MCF 10A (cell line): ENCODE measurements around the gene FAM171A1. TPM values are rescaled to one million over a fixed set of nuclear protein-coding genes. Genes with fewer than 3 reads are reported as not detected.
A peak's percentile ranks its signal among the peaks of the same experiment; 100 is the strongest.

Experiments
- BruUV-seq: library from RNA; stranded (reverse); fragments of 400-500 nt; replicated peaks from 2 replicates; lab custom pipeline; 2021; lab: Mats Ljungman, UMichigan
- CTCF ChIA-PET: fragments of 300-600 bp; sonication (Branson Sonifier 250); formaldehyde crosslinking; extraction: SDS; loops from one replicate; lab custom pipeline; 2021; ENCODE audit warnings: antibody characterized with exemption, inconsistent platforms; lab: Yijun Ruan, JAX
- POLR2A ChIA-PET: fragments of 300-600, 350-650 bp; sonication (Branson Sonifier 250); formaldehyde crosslinking; extraction: SDS; loops from one replicate; lab custom pipeline; 2020; ENCODE audit warnings: antibody characterized with exemption, inconsistent platforms; lab: Yijun Ruan, JAX
- DNase-seq: peaks from one replicate; pipeline ENCODE4 v3.0.0-alpha.2; 2018; ENCODE audit not compliant: unreplicated experiment
- H3K27ac Mint-ChIP-seq: one replicate; pipeline ENCODE4 v1.8.0; 2022; ENCODE audit warnings: mild to moderate bottlenecking, low read depth, mixed read lengths; ENCODE audit not compliant: unreplicated experiment
- H3K27me3 Mint-ChIP-seq: one replicate; pipeline ENCODE4 v1.8.0; 2022; ENCODE audit warnings: mixed read lengths; ENCODE audit not compliant: insufficient read depth, unreplicated experiment
- H3K36me3 Mint-ChIP-seq: one replicate; pipeline ENCODE4 v1.8.0; 2022; ENCODE audit warnings: mild to moderate bottlenecking, moderate library complexity, mixed read lengths; ENCODE audit not compliant: insufficient read depth, unreplicated experiment
- H3K4me1 Mint-ChIP-seq: one replicate; pipeline ENCODE4 v1.8.0; 2022; ENCODE audit warnings: mixed read lengths; ENCODE audit not compliant: insufficient read depth, unreplicated experiment
- H3K4me3 Mint-ChIP-seq: one replicate; pipeline ENCODE4 v1.8.0; 2022; ENCODE audit warnings: mild to moderate bottlenecking, moderate library complexity, mixed read lengths; ENCODE audit not compliant: unreplicated experiment
- H3K9me3 Mint-ChIP-seq: one replicate; pipeline ENCODE4 v1.8.0; 2022; ENCODE audit warnings: mixed read lengths; ENCODE audit not compliant: unreplicated experiment
- intact Hi-C: fragments of 100-400 bp; cut with micrococcal nuclease; formaldehyde crosslinking; loops from 2 replicates; pipeline ENCODE4 v1.14.1; 2022
- total RNA-seq: library from RNA; stranded (reverse); gene quantifications from 2 replicates; pipeline ENCODE4 v1.2.3, GENCODE V29; 2022
- TF ChIP-seq, protein P1 (sequence below): fragments of 200-600 bp; IDR thresholded peaks from one replicate; pipeline ENCODE4 v1.8.0; 2022; ENCODE audit warnings: antibody characterized with exemption, mild to moderate bottlenecking; ENCODE audit not compliant: unreplicated experiment

The FAM171A1 gene
- total RNA-seq, 1 experiment from 2014 or later: 9.3 TPM

- no peaks in the 10 kb centered on the region for H3K27me3 Mint-ChIP-seq
- peaks cover 13% of the 10 kb centered on the region for H3K9me3 Mint-ChIP-seq
- no peak overlapping the region for H3K27ac Mint-ChIP-seq
- TF ChIP-seq, protein P1, sequence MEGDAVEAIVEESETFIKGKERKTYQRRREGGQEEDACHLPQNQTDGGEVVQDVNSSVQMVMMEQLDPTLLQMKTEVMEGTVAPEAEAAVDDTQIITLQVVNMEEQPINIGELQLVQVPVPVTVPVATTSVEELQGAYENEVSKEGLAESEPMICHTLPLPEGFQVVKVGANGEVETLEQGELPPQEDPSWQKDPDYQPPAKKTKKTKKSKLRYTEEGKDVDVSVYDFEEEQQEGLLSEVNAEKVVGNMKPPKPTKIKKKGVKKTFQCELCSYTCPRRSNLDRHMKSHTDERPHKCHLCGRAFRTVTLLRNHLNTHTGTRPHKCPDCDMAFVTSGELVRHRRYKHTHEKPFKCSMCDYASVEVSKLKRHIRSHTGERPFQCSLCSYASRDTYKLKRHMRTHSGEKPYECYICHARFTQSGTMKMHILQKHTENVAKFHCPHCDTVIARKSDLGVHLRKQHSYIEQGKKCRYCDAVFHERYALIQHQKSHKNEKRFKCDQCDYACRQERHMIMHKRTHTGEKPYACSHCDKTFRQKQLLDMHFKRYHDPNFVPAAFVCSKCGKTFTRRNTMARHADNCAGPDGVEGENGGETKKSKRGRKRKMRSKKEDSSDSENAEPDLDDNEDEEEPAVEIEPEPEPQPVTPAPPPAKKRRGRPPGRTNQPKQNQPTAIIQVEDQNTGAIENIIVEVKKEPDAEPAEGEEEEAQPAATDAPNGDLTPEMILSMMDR: no peak
- DNase-seq: no peak
- BruUV-seq: no TSS peak
- peaks cover 7% of the 10 kb centered on the region for H3K36me3 Mint-ChIP-seq
- POLR2A ChIA-PET: no interaction called here
- no peak overlapping the region for H3K4me3 Mint-ChIP-seq
- CTCF ChIA-PET: no interaction called here
- intact Hi-C loops: no loop called here
- peaks cover 14% of the 10 kb centered on the region for H3K4me1 Mint-ChIP-seq
Observed at GRCh38 chr10:15183689-15184481, 187.2 kb downstream of the FAM171A1 start.

GRCh38 chr10:15182540-15183207 lies 188.4 kb downstream of the FAM171A1 start:
- Mint-ChIP-seq H3K27ac (no peak overlapping the region), H3K27me3 (no peaks in the 10 kb centered on the region), H3K4me3 (no peak overlapping the region), H3K4me1 (peaks cover 14% of the 10 kb centered on the region), H3K36me3 (peaks cover 7% of the 10 kb centered on the region), H3K9me3 (peaks cover 13% of the 10 kb centered on the region)
- intact Hi-C loops: no loop called here
- POLR2A ChIA-PET: interaction anchor here (0.7 to 1.4 kb wide), 2 partner anchors 15 to 19 kb away, joined by 3 read pairs; no protein-coding TSS in a partner anchor
- CTCF ChIA-PET: interaction anchor here (1.0 kb wide), 1 partner anchor 27 kb away, joined by 3 read pairs; no protein-coding TSS in a partner anchor
- DNase-seq: peak; percentile 49
- TF ChIP-seq, protein P1: no peak
- no TSS peak for BruUV-seq

DNA sequence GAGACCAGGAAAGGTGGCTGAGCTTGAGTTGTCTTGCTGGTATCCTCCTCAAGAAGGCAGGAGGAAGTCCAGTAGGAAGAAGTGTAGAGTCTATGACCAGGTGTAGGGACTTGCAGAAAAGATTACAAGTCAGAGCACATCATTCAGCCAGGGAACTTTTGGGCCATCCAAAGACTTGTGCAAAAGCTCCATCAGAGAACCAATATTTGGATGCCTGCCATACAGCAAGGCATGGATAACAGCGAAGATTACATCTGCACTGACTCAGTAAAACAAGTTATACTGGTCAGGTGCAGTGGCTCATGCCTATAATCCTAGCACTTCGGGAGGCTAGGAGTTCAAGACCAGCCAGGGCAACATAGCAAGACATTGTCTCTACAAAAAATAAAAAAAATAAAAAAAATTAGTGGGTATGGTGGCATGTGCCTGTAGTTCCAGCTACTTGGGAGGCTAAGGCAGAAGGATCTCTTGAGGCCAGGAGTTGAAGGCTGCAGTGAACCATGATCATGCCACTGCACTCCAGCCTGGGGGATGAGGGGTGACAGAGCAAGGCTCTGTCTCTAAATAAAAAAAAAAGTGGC lies 189.4 kb downstream of the FAM171A1 start:
- Mint-ChIP-seq H3K4me3 (no peak overlapping the region), H3K36me3 (peaks cover 7% of the 10 kb centered on the region), H3K27ac (no peak overlapping the region), H3K4me1 (peaks cover 14% of the 10 kb centered on the region), H3K9me3 (peaks cover 13% of the 10 kb centered on the region), H3K27me3 (no peaks in the 10 kb centered on the region)
- ChIA-PET CTCF (interaction anchor here (0.7 to 1.0 kb wide), 2 partner anchors 10 to 28 kb away, joined by 3 read pairs; no protein-coding TSS in a partner anchor), POLR2A (interaction anchor here (1.4 to 1.7 kb wide), 2 partner anchors 9 to 20 kb away, joined by 3 to 7 read pairs; no protein-coding TSS in a partner anchor)
- BruUV-seq: no TSS peak
- DNase-seq: peak; percentile 31
- TF ChIP-seq, protein P1: no peak
- intact Hi-C loops: no loop called here
